ENCODE measurements around the gene DIAPH3. TPM values are rescaled to one million over a fixed set of nuclear protein-coding genes. Genes with fewer than 3 reads are reported as not detected.

DIAPH3 gene
- total RNA-seq, 2 donors from 2014 or later: 0.35 to 1.1 TPM

DNA sequence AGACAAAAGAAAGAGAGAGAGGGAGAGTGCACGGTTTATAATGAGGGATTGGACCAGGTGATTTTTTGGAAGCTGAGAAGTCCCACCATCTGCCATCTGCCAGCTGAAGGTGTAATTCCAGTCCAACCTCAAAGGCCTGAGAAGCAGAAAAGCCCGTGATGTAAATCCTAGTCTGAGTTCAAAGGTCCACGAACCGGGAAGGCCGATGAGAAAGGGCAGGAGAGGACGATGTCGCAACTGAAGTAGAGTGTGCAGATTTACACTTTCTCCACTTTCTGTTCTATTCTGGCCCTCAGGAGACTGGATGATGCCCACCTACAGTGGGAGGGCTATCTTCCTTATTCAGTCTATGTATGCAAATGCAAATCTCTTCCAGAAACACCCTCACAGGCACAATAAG lies 500.0 kb downstream of the DIAPH3 start:
- Histone ChIP-seq H3K36me3 (no peaks in the 10 kb centered on the region), H3K27me3 (no peaks in the 10 kb centered on the region), H3K4me1 (peaks cover 0 to 6% of the 10 kb centered on the region in 2 donors), H3K4me3 (no peak overlapping the region), H3K27ac (no peak overlapping the region), H3K9me3 (no peaks in the 10 kb centered on the region)
- TF ChIP-seq, protein P1, sequence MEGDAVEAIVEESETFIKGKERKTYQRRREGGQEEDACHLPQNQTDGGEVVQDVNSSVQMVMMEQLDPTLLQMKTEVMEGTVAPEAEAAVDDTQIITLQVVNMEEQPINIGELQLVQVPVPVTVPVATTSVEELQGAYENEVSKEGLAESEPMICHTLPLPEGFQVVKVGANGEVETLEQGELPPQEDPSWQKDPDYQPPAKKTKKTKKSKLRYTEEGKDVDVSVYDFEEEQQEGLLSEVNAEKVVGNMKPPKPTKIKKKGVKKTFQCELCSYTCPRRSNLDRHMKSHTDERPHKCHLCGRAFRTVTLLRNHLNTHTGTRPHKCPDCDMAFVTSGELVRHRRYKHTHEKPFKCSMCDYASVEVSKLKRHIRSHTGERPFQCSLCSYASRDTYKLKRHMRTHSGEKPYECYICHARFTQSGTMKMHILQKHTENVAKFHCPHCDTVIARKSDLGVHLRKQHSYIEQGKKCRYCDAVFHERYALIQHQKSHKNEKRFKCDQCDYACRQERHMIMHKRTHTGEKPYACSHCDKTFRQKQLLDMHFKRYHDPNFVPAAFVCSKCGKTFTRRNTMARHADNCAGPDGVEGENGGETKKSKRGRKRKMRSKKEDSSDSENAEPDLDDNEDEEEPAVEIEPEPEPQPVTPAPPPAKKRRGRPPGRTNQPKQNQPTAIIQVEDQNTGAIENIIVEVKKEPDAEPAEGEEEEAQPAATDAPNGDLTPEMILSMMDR (IDR thresholded peaks at IDR 0.05): no peak
- DNase-seq (ENCODE audit: low spot score): no peak

DNA sequence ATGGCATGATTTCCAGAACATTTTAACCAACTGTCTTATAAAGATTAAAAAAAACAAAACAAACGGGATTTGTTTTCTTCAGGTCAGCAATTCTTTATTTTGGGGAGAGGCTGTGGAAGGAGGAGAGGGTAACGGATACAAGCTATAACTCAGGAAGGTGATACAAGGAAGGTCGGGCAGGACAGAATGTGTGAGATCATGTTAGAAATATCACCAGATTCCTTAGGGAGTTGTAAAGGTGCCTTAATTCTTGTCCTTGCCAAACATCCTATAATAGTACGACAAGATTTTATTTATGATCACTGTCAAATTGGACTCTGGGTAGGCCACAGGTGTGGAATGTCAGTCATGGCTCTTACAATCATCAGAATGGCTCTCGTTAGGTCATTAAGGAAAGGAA lies 503.1 kb downstream of the DIAPH3 start:
- Histone ChIP-seq H3K4me3 (no peak overlapping the region), H3K36me3 (no peaks in the 10 kb centered on the region), H3K4me1 (peaks cover 0 to 4% of the 10 kb centered on the region in 2 donors), H3K9me3 (no peaks in the 10 kb centered on the region), H3K27ac (no peak overlapping the region), H3K27me3 (no peaks in the 10 kb centered on the region)
- TF ChIP-seq, protein P1 (IDR thresholded peaks at IDR 0.05): no peak
- no peak for DNase-seq (ENCODE audit: low spot score)

DNA sequence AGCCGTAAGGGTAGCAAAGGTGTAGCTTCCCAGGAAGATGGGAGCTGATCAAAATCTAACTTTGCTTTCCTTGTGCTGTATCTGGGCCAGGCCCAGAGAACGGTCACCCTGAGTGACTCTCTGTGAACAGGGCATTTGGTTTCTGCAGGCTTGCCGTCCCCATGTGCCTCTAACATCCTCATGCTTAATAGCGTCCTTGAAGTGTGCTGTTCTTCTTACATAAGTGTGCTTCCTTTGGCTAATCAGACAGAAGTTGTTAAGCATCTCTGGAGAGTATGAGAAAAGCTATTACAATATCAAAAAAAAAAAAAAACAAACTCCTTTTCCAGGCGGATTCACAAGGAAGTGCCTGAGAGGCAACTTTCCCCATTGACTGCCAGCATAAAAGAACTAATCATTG lies 503.7 kb downstream of the DIAPH3 start:
- Histone ChIP-seq H3K4me1 (peaks cover 0 to 4% of the 10 kb centered on the region in 2 donors), H3K27ac (no peak overlapping the region), H3K27me3 (no peaks in the 10 kb centered on the region), H3K4me3 (no peak overlapping the region), H3K9me3 (no peaks in the 10 kb centered on the region), H3K36me3 (no peaks in the 10 kb centered on the region)
- DNase-seq (ENCODE audit: low spot score): no peak
- TF ChIP-seq, protein P1 (IDR thresholded peaks at IDR 0.05): no peak

DNA sequence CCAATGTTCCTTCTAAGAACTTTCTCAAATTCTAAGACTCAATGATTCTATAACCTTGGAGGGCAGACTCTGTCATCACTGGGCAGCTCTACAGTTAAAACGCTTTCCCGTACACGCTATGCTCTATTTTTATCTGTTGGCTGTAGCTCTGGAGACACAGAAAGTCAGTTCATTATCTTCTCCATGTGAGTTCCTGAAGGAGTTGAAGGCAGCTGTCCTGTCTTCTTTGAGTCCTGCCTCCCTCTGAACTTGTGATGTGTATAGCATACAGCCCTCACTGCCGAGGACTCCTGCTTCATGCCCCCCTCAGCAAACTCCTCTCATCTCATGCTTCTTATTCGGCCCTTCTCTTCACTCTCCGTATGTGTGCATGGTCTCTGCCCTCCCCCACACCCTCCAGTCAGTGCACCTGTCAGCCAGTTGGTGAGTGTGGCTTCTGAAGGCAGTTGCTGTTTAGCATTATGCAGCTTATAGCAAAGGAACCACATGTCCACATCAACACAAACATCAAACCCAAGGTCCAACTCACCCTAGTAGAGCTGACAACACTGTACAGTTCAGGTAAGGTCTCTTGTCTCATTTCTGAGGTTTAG lies 504.9 kb downstream of the DIAPH3 start:
- no peak for DNase-seq (ENCODE audit: low spot score)
- Histone ChIP-seq H3K4me3 (no peak overlapping the region), H3K27ac (no peak overlapping the region), H3K36me3 (no peaks in the 10 kb centered on the region), H3K4me1 (peaks cover 0 to 4% of the 10 kb centered on the region in 2 donors), H3K27me3 (no peaks in the 10 kb centered on the region), H3K9me3 (no peaks in the 10 kb centered on the region)
- TF ChIP-seq, protein P1 (IDR thresholded peaks at IDR 0.05): no peak

DNA sequence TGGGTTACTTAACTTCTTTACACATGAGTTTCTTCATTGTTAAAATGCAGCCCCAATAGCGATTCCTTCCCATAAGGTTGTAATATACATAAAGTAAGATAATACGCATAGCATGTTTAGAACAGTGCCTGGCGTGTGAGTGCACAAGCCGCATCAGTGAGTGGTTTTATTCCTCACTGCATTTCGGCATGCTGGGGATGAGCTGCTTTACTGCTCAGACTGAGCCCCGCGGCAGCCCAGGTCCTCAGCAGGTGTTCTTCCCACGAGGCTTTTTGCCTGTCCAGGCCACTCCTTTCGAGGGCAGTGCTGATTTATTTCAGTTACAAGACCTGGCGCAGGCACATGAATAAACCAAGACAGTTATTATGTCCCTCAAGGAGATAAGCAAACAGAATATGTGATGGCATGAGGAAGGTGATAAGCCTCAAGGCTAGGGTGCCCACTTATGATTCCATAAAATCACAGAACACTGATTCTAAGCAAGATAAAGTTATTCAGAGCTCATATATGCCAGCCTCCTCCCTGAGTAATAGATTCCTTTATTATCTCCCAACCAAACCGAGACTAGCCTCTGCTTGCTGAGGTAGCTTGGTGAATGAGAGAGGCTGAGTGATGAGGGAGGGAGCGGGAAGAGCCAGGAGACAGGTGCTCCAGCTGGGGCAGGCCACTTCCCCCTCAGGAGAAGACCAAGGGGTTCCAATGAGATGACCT lies 505.5 kb downstream of the DIAPH3 start:
- TF ChIP-seq, protein P1 (IDR thresholded peaks at IDR 0.05): no peak
- Histone ChIP-seq H3K27me3 (no peaks in the 10 kb centered on the region), H3K9me3 (no peaks in the 10 kb centered on the region), H3K4me3 (no peak overlapping the region), H3K4me1 (peaks cover 0 to 4% of the 10 kb centered on the region in 2 donors), H3K27ac (no peak overlapping the region), H3K36me3 (no peaks in the 10 kb centered on the region)
- DNase-seq (ENCODE audit: low spot score): no peak

All from right atrium auricular region (tissue), 2 donors.